PC-9 (cell line): ENCODE data around the gene MRFAP1.

Experiments used
- EZH2 ChIP-seq: fragments of 200-600 bp; sonication (generic); IDR thresholded peaks from 2 replicates; pipeline ENCODE4 v1.8.0; 2017; ENCODE audit warnings: antibody characterized with exemption, low read depth
- TF ChIP-seq, protein P1 (sequence below): fragments of 200-600 bp; sonication (generic); conservative IDR thresholded peaks from 2 replicates; pipeline ENCODE4 v1.6.1; 2017; ENCODE audit warnings: mixed run types, antibody characterized with exemption, mild to moderate bottlenecking, moderate library complexity

DNA sequence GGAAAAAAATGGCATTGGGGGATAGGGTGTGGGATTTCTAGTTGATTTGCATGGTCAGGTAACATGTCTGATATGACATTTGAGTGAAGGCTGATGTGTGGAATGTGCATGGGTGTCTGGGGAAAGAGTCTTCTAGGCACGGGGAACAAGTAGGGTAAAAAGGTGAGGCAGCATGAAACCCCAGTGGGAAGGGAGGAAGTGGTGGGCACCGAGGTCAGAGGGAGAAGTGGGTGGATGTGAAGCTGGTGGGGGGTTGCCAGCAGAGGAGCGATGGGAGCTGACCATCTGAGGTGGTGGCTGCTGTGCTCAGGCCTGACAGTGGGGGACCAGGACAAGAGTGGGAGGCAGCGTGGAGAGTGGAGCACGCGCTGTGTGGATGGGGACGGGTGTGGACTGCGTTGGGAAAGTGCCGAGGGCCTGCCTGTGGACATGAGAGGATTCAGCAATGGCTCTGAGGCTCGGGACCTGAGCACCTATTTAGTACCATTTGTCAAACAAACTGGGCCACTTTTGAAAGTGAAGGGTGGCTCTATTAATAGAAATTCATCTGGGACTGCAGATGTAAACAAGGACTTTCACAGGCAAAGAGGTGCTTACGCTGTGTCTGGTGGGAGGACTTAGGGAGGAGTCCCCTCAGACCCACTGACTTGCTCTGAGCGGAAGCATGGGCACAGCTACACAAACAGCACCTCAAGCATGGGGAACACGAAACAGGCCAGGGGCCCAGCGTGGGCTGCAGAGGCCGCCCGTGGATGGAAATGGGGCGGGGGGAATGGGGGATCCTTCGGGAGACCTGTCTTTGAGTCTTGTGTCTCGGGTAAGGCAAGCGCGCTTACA is 36.5 kb downstream of the MRFAP1 start:
- TF ChIP-seq, protein P1, sequence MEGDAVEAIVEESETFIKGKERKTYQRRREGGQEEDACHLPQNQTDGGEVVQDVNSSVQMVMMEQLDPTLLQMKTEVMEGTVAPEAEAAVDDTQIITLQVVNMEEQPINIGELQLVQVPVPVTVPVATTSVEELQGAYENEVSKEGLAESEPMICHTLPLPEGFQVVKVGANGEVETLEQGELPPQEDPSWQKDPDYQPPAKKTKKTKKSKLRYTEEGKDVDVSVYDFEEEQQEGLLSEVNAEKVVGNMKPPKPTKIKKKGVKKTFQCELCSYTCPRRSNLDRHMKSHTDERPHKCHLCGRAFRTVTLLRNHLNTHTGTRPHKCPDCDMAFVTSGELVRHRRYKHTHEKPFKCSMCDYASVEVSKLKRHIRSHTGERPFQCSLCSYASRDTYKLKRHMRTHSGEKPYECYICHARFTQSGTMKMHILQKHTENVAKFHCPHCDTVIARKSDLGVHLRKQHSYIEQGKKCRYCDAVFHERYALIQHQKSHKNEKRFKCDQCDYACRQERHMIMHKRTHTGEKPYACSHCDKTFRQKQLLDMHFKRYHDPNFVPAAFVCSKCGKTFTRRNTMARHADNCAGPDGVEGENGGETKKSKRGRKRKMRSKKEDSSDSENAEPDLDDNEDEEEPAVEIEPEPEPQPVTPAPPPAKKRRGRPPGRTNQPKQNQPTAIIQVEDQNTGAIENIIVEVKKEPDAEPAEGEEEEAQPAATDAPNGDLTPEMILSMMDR = no peak
- TF ChIP-seq EZH2 = no peak
